DMS153 treated with DMSO at 0.1 percent for 48 hours (cell line): ENCODE data around the gene STXBP5.
A peak's percentile ranks its signal among the peaks of the same experiment; 100 is the strongest.

Experiments
- DNase-seq: peaks from one replicate; lab custom pipeline; 2025; ENCODE audit not compliant: unreplicated experiment; lab: John Stamatoyannopoulos, UW

The STXBP5 gene

GRCh38 chr6:147204060-147204785, at the start of gene STXBP5:
TSS of gene STXBP5 (plus strand) at chr6:147204417. CDS start at chr6:147204533, 116 bp downstream.
- DNase-seq, result peak; percentile 29

GRCh38 chr6:147154454-147154853, 49.8 kb upstream of the STXBP5 start:
- peak; percentile 81 for DNase-seq

GRCh38 chr6:147156218-147156617, 48.0 kb upstream of the STXBP5 start:
- no peak for DNase-seq

- no peak for DNase-seq
These were observed 47.3 kb upstream of the STXBP5 start for GRCh38 chr6:147156799-147157382.

- DNase-seq, result no peak
These were observed 46.3 kb upstream of the STXBP5 start for GRCh38 chr6:147157930-147158329.

- DNase-seq, result no peak
These were observed 45.3 kb upstream of the STXBP5 start for GRCh38 chr6:147158881-147159280.

- no peak for DNase-seq
These were observed 44.5 kb upstream of the STXBP5 start for GRCh38 chr6:147159536-147160374.

- no peak for DNase-seq
These were observed 43.6 kb upstream of the STXBP5 start for GRCh38 chr6:147160593-147160992.

- no peak for DNase-seq
These were observed 42.8 kb upstream of the STXBP5 start for GRCh38 chr6:147161253-147161973.

- no peak for DNase-seq
These were observed 42.2 kb upstream of the STXBP5 start for GRCh38 chr6:147161974-147162495.

GRCh38 chr6:147164761-147165160, 39.5 kb upstream of the STXBP5 start:
- DNase-seq, result no peak

- DNase-seq, result no peak
These were observed 37.8 kb upstream of the STXBP5 start for GRCh38 chr6:147166360-147166944.

GRCh38 chr6:147166992-147167391, 37.2 kb upstream of the STXBP5 start:
- no peak for DNase-seq

- DNase-seq, result no peak
These were observed 36.4 kb upstream of the STXBP5 start for GRCh38 chr6:147167576-147168461.

GRCh38 chr6:147169529-147169928, 34.7 kb upstream of the STXBP5 start:
- DNase-seq, result no peak

- no peak for DNase-seq
These were observed 33.9 kb upstream of the STXBP5 start for GRCh38 chr6:147170269-147170668.

- DNase-seq, result no peak
These were observed 31.1 kb upstream of the STXBP5 start for GRCh38 chr6:147173140-147173539.

GRCh38 chr6:147173675-147174308, 30.4 kb upstream of the STXBP5 start:
- DNase-seq, result no peak

- DNase-seq, result no peak
These were observed 27.4 kb upstream of the STXBP5 start for GRCh38 chr6:147176795-147177194.
